Testis (tissue), 3 donors: Measurements from ENCODE around the gene MAPRE3. TPM values are rescaled to one million over a fixed set of nuclear protein-coding genes. Genes with fewer than 3 reads are reported as not detected.

ENCODE experiments used
- DNase-seq: peaks from one replicate; pipeline ENCODE4 v3.0.0-alpha.2; 2019
- H3K27ac ChIP-seq, 2 donors: fragments of 200-600 bp; sonication (generic); one replicate each; pipeline ENCODE4 v1.5.1; 2019
- H3K27me3 ChIP-seq: fragments of 200-600 bp; sonication (generic); one replicate; pipeline ENCODE4 v1.5.1; 2019
- H3K36me3 ChIP-seq: fragments of 200-600 bp; sonication (generic); one replicate; pipeline ENCODE4 v1.5.1; 2017; ENCODE audit warnings: low read depth; ENCODE audit errors: missing control alignments
- H3K4me1 ChIP-seq: fragments of 200-600 bp; sonication (generic); one replicate; pipeline ENCODE4 v1.5.1; 2019
- H3K4me3 ChIP-seq, 2 donors: fragments of 200-600 bp; sonication (generic); one replicate each; pipeline ENCODE4 v1.5.1; 2017 to 2019
- H3K9me3 ChIP-seq: fragments of 200-600 bp; sonication (generic); one replicate; pipeline ENCODE4 v1.5.1; 2017
- CTCF ChIP-seq, 3 experiments: fragments of 450-650 bp in 2 of 3; fragments of 200-600 bp in 1 of 3; sonication (generic) in 1 of 3; IDR thresholded peaks; one replicate each; pipeline ENCODE4 v1.5.1; 2016 to 2019; ENCODE audit warnings: antibody characterized with exemption in 3 of 3, mild to moderate bottlenecking in 2 of 3, moderate library complexity in 1 of 3
- POLR2A ChIP-seq: fragments of 450-650 bp; IDR thresholded peaks from one replicate; pipeline ENCODE4 v1.6.1; 2017; ENCODE audit warnings: antibody characterized with exemption, mild to moderate bottlenecking, moderate library complexity
- WGBS, 2 donors: methylation state at CpG; one replicate each; pipeline ENCODE4 v1.1.5; 2018; 5-methylcytosine and 5-hydroxymethylcytosine counted together
- intact Hi-C: fragments of 100-400 bp; cut with DNase I; formaldehyde crosslinking; loops from one replicate; pipeline ENCODE4 v1.15.1; 2023; ENCODE audit warnings: low total_unique reads
- polyA plus RNA-seq: library from polyadenylated mRNA; stranded (reverse); fragments of 350-450 nt; fragmentation: Illumina TruSeq; extraction: RNeasy Lipid Tissue Mini Kit (QIAGEN cat#74804); gene quantifications from one replicate; pipeline ENCODE4 v1.2.3, GENCODE V29; 2014; ENCODE audit warnings: low read depth, low replicate concordance; ENCODE audit not compliant: insufficient read depth
- total RNA-seq, 2 donors: library from RNA; depleted of rRNA; stranded (reverse); fragments of >200 nt; gene quantifications; one replicate each; pipeline ENCODE4 v1.2.3, GENCODE V29; 2016

Gene MAPRE3
- total and polyA plus RNA-seq, 3 donors from 2014 or later: 31.4 to 112 (median 49.8) TPM

GRCh38 chr2:27032495-27033252 lies 62.2 kb downstream of the MAPRE3 start, which contains the start of gene TMEM214:
TSS of gene TMEM214 (plus strand) at chr2:27032965. CDS start at chr2:27033016, 51 bp downstream.
- Histone ChIP-seq H3K4me3 (peak within 1 kb of the TSS; percentile 74 to 80), H3K36me3 (no peaks in the 10 kb centered on the region), H3K4me1 (peaks cover 12% of the 10 kb centered on the region), H3K27ac (peak within 1 kb of the TSS; percentile 61 to 76), H3K9me3 (no peaks in the 10 kb centered on the region), H3K27me3 (no peaks in the 10 kb centered on the region)
- intact Hi-C loops: no loop called here
- peak; percentile 95 for DNase-seq
- TF ChIP-seq POLR2A: no peak
- TF ChIP-seq CTCF (IDR thresholded peaks at IDR 0.05): no peak
- WGBS, 2 donors: 0 to 1% methylated on average over 35 to 76 of the region's 76 CpGs

- no peak for DNase-seq
- Histone ChIP-seq H3K36me3 (no peaks in the 10 kb centered on the region), H3K4me3 (peak overlapping the region; percentile 74 to 80), H3K9me3 (no peaks in the 10 kb centered on the region), H3K4me1 (peaks cover 12% of the 10 kb centered on the region), H3K27ac (peak overlapping the region; percentile 61 to 76), H3K27me3 (no peaks in the 10 kb centered on the region)
- 7 to 14% methylated on average over 5 to 11 of the region's 11 CpGs for whole genome bisulfite sequencing, 2 donors
- TF ChIP-seq CTCF (IDR thresholded peaks at IDR 0.05) (no peak), POLR2A (no peak)
- intact Hi-C loops: no loop called here
These were observed 62.9 kb downstream of the MAPRE3 start for GRCh38 chr2:27033253-27033852.

GRCh38 chr2:27038012-27038411 lies 67.6 kb downstream of the MAPRE3 start:
- TF ChIP-seq POLR2A: no peak
- no peak for TF ChIP-seq CTCF (IDR thresholded peaks at IDR 0.05)
- Histone ChIP-seq H3K9me3 (no peaks in the 10 kb centered on the region), H3K27ac (no peak overlapping the region), H3K4me3 (no peak overlapping the region), H3K4me1 (peaks cover 12% of the 10 kb centered on the region), H3K36me3 (no peaks in the 10 kb centered on the region), H3K27me3 (no peaks in the 10 kb centered on the region)
- intact Hi-C loops: no loop called here
- 90 to 91% methylated on average over 4 to 6 of the region's 6 CpGs for whole genome bisulfite sequencing, 2 donors
- no peak for DNase-seq

GRCh38 chr2:27038631-27039339 lies 68.3 kb downstream of the MAPRE3 start:
- H3K4me3 ChIP-seq: no peak overlapping the region
- H3K36me3 ChIP-seq: no peaks in the 10 kb centered on the region
- no peaks in the 10 kb centered on the region for H3K9me3 ChIP-seq
- peaks cover 9% of the 10 kb centered on the region for H3K4me1 ChIP-seq
- H3K27ac ChIP-seq: no peak overlapping the region
- 70 to 90% methylated on average over 5 to 17 of the region's 17 CpGs for WGBS, 2 donors
- no peaks in the 10 kb centered on the region for H3K27me3 ChIP-seq
- intact Hi-C loops: no loop called here
- no peak for TF ChIP-seq CTCF (IDR thresholded peaks at IDR 0.05)
- TF ChIP-seq POLR2A: no peak
- DNase-seq: no peak
